ENCODE data around the gene GPR137. TPM values are rescaled to one million over a fixed set of nuclear protein-coding genes. Genes with fewer than 3 reads are reported as not detected.

GPR137 gene
- total RNA-seq, 1 experiment from 2014 or later: 14.9 TPM

DNA sequence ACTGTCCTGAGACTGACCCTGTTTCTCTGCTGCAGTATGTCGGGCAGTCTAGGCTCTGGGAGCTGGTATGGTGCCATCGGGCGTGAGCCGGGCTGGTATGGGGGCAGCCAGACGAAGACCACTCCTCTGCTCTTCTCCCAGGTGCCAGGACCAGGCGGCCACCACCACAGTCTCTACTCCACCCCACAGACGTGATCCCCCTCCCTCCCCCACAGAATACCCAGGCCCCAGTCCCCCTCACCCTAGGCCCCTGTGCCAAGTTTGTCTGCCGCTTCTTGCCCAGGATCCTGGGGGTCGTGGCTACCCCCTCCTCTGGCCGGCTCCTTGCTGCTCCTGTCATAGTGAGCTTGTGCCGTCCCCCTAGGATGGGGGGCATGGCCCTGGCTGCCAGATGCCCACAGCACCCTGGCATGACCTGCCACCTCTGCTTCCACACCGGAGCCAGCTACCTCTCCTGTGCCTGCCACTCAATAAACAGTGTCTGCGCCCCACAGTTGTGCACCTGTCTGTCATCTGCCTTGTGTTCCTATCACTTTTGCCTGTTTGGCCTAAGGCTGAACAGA is 3.4 kb downstream of the GPR137 start:
- no peaks in the 10 kb centered on the region for H3K36me3 ChIP-seq
- H3K4me3 ChIP-seq: no peak overlapping the region
- no peaks in the 10 kb centered on the region for H3K9me3 ChIP-seq
- DNase-seq: no peak
- H3K27me3 ChIP-seq: no peaks in the 10 kb centered on the region

DNA sequence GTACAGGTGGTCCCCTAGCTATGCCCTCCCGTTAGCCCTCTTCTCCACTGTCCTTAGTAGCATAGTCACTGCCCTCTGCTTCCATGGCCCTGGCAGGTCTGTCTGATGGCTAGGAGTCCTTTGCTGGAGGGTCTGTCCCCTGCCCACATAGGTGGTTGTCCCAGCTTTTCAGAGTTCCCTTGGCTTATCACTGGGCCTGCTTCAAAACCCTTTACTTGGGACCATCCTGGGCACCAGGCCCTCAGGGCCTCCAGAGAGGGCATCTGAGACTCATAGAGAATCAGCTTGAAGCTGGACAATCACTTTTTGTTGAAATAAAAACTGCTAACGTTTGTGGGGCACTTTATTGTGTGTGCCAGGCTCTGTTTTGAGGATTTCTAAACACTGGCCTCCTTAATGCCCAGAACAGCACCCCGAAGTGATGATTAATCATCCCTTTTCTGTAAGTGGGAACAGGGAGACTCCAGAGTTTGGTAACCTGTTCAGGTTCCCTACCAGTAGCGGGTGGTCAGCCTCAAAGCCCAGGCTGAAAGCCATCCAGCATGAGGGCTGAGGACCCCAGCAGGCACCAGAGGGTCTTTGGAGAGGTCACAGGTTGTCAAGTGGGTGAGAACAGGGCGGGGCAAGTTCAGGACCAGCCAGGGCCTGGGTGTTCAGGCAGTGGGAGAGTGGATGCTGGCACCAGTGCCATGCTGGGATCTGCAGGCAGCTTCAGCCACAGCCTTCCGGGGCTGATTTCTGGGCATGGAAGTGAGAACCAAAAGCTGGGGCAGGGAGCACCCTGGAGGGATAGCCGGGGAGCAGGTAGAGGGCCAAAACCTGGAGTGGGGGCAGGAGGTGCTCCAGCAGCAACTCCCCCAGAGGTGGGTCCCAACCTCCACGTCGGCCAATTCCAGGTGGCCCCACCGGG is 5.0 kb downstream of the GPR137 start:
- Histone ChIP-seq H3K4me3 (no peak overlapping the region), H3K9me3 (no peaks in the 10 kb centered on the region), H3K27me3 (no peaks in the 10 kb centered on the region), H3K36me3 (no peaks in the 10 kb centered on the region)
- no peak for DNase-seq

DNA sequence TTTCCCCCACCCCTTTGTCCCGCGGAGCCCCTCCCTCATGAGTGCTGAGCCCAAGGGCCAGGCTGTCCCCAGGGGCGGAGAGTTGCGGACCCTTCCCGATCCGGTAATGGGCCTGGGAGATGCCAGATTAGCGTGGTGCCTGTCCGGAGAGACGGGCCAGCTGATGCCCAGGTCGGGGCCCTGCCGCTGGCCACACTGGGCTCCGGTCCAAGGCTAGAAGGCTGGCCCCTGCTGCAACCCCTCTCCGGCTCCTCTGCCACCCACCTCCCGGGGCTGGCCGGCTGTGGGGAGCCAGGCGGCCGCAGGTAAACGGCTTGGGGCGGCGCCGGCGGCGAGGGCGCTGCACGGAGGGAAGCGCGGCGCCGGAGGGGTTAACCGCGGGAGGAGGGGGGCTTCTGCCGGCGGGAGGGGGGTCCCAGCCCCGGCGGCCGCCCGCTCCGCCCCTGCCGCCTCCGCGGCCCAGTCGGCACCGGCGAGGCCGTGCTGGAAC is 5.7 kb downstream of the GPR137 start, which contains the start of gene KCNK4:
KCNK4 (plus strand) TSS at position 41 of the 490 bp plus-strand sequence. CDS start 1,717 bp downstream, outside the sequence.
- H3K9me3 ChIP-seq: no peaks in the 10 kb centered on the region
- H3K4me3 ChIP-seq: no peak within 1 kb of the TSS
- DNase-seq: no peak
- no peaks in the 10 kb centered on the region for H3K27me3 ChIP-seq
- H3K36me3 ChIP-seq: no peaks in the 10 kb centered on the region

DNA sequence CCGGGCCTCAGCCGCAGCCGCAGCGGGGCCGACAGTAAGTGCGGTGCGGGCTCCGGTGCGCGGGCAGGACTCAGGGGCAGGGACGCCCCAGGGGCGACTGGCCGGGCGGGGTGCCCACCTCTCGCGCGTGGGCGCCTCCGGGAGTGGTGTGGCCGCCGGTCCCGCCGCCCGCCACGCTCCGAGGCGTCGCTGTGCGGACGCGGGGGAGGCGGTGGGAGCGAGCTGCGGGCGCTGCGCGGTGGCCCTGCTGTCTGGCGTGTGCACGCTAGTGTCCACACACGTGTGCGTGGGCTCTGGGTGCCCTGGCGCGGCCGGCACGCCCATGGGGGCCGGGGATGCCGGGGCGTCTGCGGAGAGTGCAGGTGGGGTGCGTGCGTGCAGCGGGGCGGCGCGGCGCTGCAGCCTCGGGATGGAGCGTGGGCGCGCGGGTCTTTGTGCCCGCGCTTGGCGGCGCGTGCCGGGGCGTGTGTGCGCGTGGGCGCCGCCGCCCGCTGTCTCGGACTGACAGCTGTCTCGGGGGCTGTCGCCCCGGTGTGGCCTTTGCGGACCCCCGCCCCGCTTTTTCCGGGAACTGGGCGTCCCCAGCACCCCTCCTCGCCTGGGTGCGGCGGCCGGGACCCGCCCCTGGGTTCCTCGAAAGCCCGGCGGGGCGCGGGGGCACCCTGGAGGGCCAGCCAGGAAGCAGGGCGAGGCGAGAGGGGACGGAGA is 6.3 kb downstream of the GPR137 start:
- no peak for DNase-seq
- H3K9me3 ChIP-seq: no peaks in the 10 kb centered on the region
- H3K4me3 ChIP-seq: no peak overlapping the region
- H3K36me3 ChIP-seq: no peaks in the 10 kb centered on the region
- H3K27me3 ChIP-seq: no peaks in the 10 kb centered on the region

DNA sequence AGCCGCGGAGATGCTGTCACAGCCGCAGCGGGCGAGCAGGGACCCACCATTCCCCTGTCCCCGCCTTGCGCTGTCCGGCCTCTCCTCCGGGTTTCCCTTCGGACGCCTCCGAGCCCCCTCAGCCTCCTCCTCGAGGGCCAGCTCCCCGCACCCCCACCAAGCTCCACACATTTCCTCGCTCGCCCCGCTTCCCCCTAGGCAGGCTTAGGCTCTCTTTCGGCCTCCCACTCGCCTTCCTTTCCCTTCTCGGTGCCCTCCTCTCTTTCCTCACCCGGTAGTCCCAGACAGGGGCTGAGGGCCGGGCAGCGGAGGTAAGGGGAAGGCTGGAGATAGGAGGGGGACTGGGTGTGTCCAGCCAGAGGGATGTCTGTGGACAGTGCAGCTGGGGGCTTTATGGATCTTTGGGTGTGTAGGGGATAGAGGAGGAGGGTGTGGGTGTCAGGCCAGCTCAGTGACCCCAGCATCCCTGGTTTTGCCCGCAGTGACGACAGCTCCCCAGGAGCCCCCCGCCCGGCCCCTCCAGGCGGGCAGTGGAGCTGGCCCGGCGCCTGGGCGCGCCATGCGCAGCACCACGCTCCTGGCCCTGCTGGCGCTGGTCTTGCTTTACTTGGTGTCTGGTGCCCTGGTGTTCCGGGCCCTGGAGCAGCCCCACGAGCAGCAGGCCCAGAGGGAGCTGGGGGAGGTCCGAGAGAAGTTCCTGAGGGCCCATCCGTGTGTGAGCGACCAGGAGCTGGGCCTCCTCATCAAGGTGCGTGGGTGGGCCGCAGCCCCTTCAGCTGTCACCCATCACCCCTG is 7.0 kb downstream of the GPR137 start:
- DNase-seq: no peak
- no peak overlapping the region for H3K4me3 ChIP-seq
- no peaks in the 10 kb centered on the region for H3K27me3 ChIP-seq
- H3K36me3 ChIP-seq: no peaks in the 10 kb centered on the region
- no peaks in the 10 kb centered on the region for H3K9me3 ChIP-seq

DNA sequence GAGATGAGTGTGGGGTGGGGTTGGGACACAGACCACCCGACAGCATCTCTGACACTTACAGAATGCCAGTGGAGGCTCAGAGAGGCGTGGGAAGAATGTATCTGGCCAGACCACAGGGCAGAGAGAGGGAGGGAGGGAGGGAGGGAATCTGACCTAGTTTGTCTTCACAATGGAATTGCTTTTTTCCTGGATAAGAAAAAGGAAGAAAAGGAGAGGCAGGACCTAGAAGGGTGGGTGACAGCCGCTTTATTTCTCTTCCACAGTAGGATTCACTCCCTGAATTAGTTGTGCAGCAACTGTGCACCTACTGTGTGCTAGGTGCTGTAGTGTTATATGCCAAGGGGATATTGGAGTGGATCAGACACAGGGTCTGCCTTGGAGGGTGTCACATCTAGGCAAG is 9.1 kb downstream of the GPR137 start:
- Histone ChIP-seq H3K36me3 (no peaks in the 10 kb centered on the region), H3K27me3 (no peaks in the 10 kb centered on the region)
- DNase-seq: no peak

DNA sequence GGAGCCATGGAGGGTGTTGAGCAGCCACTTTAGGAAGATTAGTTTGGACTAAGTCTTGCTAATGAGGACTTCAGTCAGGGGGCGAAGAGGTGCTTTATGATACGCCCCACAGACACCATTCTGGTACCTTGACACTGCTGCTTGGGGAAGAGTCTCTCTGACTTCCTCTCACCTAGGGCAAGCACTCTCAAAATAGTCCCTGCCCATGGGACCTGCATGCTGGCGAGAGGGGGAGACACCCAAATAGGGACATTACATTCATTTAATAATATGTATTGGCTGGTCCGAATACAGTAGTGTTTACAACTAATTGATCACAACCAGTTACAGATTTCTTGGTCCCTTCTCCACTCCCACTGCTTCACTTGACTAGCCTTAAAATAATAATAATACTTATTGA is 10.1 kb downstream of the GPR137 start:
- H3K4me3 ChIP-seq: no peak overlapping the region
- H3K9me3 ChIP-seq: no peaks in the 10 kb centered on the region
- H3K27me3 ChIP-seq: 0 out of 2 replicates have a peak, but pooled peaks cover 2% of the 10 kb centered on the region
- no peaks in the 10 kb centered on the region for H3K36me3 ChIP-seq
- no peak for DNase-seq

More for the DNA sequence above, 9.1 kb downstream of the GPR137 start:
- H3K4me3 ChIP-seq: no peak overlapping the region
- H3K9me3 ChIP-seq: no peaks in the 10 kb centered on the region

DNA sequence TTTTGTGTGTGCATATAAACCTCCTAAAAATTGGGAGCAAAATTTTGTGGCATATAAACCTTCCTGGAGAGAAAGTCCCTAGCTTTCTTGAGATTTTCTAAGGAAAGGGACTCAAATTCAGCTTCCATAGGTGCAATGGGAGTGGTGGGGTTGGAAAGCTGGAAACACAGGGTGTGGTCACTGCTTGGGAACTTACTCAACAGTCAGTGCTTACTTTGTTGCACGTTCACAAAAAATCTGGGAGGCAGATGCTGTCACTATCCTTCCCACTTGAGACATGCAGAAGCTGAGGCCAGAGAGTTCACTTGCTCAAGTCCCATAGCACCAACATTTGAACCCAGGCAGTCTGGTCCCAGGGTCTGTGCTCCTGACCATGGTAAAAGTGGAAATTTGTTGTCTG is 10.6 kb downstream of the GPR137 start:
- no peaks in the 10 kb centered on the region for H3K36me3 ChIP-seq
- H3K9me3 ChIP-seq: no peaks in the 10 kb centered on the region
- no peak for DNase-seq
- H3K4me3 ChIP-seq: no peak overlapping the region
- 0 out of 2 replicates have a peak, but pooled peaks cover 2% of the 10 kb centered on the region for H3K27me3 ChIP-seq

DNA sequence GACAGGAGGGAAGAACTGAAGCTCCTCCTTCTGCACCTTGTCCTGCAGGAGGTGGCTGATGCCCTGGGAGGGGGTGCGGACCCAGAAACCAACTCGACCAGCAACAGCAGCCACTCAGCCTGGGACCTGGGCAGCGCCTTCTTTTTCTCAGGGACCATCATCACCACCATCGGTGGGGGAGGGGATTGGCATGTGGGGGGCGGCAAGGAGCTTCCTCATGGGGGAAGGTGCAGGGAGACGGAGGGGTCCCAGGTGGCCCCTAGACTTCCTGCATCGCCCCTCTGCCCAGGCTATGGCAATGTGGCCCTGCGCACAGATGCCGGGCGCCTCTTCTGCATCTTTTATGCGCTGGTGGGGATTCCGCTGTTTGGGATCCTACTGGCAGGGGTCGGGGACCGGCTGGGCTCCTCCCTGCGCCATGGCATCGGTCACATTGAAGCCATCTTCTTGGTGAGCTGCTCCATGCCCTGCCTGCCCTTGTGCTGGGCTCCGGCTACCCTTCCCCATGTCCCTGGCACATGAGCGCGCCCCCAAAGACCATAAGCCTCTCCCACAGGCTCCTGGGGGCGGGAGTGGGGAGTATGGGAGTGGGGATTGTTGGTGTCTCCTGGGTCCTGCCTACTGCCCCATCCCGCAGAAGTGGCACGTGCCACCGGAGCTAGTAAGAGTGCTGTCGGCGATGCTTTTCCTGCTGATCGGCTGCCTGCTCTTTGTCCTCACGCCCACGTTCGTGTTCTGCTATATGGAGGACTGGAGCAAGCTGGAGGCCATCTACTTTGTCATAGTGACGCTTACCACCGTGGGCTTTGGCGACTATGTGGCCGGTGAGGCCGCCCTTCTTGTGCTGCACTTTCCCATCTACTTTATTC is 11.4 kb downstream of the GPR137 start:
- no peak overlapping the region for H3K4me3 ChIP-seq
- no peak for DNase-seq
- no peaks in the 10 kb centered on the region for H3K9me3 ChIP-seq
- H3K36me3 ChIP-seq: no peaks in the 10 kb centered on the region
- 0 out of 2 replicates have a peak, but pooled peaks cover 2% of the 10 kb centered on the region for H3K27me3 ChIP-seq

DNA sequence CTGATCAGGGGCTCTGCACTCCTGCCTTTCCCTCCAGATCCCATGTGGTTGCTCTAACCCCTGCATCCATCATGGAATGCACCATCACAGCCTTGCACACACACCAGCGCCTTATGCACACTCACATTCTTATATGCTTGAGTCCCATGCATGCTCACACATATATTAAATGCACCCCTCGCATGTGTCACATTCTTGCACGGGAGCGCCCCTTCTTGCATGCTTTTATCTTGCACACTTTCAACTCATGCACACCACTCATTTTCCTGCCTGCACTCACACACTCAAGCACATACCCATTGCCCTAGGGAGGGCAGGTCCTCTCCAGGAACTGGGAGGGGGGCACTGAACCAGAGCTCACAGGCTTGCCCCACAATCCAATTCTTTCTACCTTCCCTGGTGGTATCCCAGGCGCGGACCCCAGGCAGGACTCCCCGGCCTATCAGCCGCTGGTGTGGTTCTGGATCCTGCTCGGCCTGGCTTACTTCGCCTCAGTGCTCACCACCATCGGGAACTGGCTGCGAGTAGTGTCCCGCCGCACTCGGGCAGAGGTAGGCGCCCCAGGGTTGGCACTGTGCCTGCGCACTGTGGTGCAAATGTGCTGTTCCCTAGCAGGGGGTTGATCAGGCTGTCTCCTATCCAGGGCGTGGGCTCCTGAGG is 12.2 kb downstream of the GPR137 start:
- no peaks in the 10 kb centered on the region for H3K36me3 ChIP-seq
- H3K4me3 ChIP-seq: no peak overlapping the region
- no peak for DNase-seq
- 0 out of 2 replicates have a peak, but pooled peaks cover 2% of the 10 kb centered on the region for H3K27me3 ChIP-seq
- no peaks in the 10 kb centered on the region for H3K9me3 ChIP-seq

DNA sequence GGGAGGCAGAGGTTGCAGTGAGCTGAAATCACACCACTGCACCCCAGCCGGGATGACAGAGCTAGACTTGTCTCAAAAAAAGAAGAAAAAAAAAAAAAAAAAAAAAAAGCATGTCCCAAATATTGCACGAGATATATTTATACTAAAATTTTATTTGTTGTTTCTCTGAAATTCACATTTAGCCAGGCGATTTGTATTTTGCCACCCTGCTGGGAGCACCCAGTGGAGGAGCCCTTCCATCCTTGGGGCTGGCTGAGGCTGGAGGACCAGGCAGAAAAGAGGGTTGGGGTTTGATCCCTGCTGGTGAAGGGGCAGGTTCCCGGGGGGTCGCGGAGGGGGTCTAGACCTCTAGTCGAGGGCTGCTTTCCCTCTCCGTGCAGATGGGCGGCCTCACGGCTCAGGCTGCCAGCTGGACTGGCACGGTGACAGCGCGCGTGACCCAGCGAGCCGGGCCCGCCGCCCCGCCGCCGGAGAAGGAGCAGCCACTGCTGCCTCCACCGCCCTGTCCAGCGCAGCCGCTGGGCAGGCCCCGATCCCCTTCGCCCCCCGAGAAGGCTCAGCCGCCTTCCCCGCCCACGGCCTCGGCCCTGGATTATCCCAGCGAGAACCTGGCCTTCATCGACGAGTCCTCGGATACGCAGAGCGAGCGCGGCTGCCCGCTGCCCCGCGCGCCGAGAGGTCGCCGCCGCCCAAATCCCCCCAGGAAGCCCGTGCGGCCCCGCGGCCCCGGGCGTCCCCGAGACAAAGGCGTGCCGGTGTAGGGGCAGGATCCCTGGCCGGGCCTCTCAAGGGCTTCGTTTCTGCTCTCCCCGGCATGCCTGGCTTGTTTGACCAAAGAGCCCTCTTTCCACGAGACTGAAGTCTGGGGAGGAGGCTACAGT is 13.6 kb downstream of the GPR137 start:
- DNase-seq: no peak
- Histone ChIP-seq H3K9me3 (no peaks in the 10 kb centered on the region), H3K36me3 (no peaks in the 10 kb centered on the region), H3K4me3 (no peak overlapping the region), H3K27me3 (0 out of 2 replicates have a peak, but pooled peaks cover 2% of the 10 kb centered on the region)

DNA sequence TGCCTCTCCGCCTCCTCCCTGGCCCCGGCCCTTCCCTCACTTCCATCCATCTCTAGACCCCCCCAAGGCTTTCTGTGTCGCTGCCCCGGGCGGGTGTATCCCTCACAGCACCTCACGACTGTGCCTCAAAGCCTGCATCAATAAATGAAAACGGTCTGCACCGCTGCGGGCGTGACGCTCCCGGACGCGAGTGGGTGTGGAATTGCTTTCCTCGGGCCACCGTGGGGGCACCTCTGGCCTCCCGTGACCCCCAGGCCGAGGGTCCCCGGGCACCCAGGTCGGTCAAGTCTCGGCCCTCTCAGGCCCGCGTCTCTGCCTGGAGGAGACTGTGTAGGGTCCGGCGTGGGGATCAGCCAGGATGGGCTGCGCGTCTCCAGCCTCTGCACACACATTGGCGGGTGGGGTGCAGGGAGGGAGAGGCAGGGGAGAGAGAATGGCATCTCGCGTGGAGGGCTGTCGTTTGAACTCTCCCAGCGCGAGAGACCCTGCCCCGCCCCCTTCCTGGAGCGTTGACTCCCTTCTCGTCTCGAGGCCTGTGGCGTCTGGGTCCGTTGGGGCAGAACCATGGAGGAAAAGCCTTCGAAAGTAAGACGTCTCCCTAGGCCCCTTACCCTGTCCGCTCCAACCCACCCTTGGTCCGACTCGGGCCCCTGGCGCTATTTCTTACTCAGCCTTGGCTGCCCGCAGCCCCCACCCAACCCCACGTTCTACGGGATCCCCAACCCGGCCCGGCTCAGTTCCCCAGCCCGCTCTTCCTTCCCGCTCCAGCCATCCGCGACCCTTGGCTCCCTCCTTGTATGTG is 14.4 kb downstream of the GPR137 start, which contains the start of gene CATSPERZ:
CATSPERZ (plus strand) TSS at position 512 of the 802 bp plus-strand sequence; CDS start at position 565, 53 bp downstream.
- Histone ChIP-seq H3K36me3 (no peaks in the 10 kb centered on the region), H3K9me3 (no peaks in the 10 kb centered on the region), H3K27me3 (0 out of 2 replicates have a peak, but pooled peaks cover 2% of the 10 kb centered on the region), H3K4me3 (peak within 1 kb of the TSS; percentile 23; the same call in 1 of the 2 replicates)
- DNase-seq: no peak
